ENCODE results near the gene NFASC.

- TF ChIP-seq CTCF (IDR thresholded peaks at IDR 0.05) (no peak), POLR2A (IDR thresholded peaks at IDR 0.05) (no peak), EP300 (IDR thresholded peaks at IDR 0.05) (no peak), POLR2AphosphoS5 (IDR thresholded peaks at IDR 0.05) (no peak)
Observed at GRCh38 chr1:204869097-204869496, 1.6 kb upstream of the NFASC start.

Data from sigmoid colon (tissue), 4 donors.